DOHH2 (cell line): ENCODE results near the gene IL6R.
"Not testable (repeated sequence)": the region's sequence is repeated elsewhere in the genome, so short reads cannot be mapped to it uniquely, and the experiment has no call there.

ENCODE experiments used
- H3F3A ChIP-seq: fragments of 200-600 bp; sonication (generic), shearing (Covaris generic); 2 replicates; pipeline ENCODE4 v1.6.0; 2016; ENCODE audit warnings: antibody characterized with exemption, mild to moderate bottlenecking; ENCODE audit not compliant: control insufficient read depth, insufficient read depth
- H3K27ac ChIP-seq: fragments of 200-600 bp; sonication (generic); 2 replicates; pipeline ENCODE4 v1.5.1; 2014; ENCODE audit warnings: low read depth, mild to moderate bottlenecking, low read length, moderate library complexity
- H3K27me3 ChIP-seq: fragments of 200-600 bp; sonication (generic); 2 replicates; pipeline ENCODE4 v1.6.1; 2014; ENCODE audit warnings: mild to moderate bottlenecking, low read length, mixed read lengths; ENCODE audit not compliant: control insufficient read depth
- H3K36me3 ChIP-seq: fragments of 200-600 bp; sonication (generic); 2 replicates; pipeline ENCODE4 v1.6.1; 2014; ENCODE audit warnings: mild to moderate bottlenecking, low read length, moderate library complexity, mixed read lengths; ENCODE audit not compliant: control insufficient read depth
- H3K4me1 ChIP-seq: fragments of 200-600 bp; sonication (generic); 2 replicates; pipeline ENCODE4 v1.6.1; 2014; ENCODE audit warnings: mild to moderate bottlenecking, low read length, mixed read lengths; ENCODE audit not compliant: control insufficient read depth
- H3K4me2 ChIP-seq: fragments of 200-600 bp; sonication (generic); 2 replicates; pipeline ENCODE4 v1.6.0; 2014; ENCODE audit warnings: mild to moderate bottlenecking, low read length, moderate library complexity
- H3K4me3 ChIP-seq: fragments of 200-600 bp; sonication (generic); 2 replicates; pipeline ENCODE4 v1.5.1; 2014; ENCODE audit warnings: mild to moderate bottlenecking, low read length, mixed read lengths
- H3K79me2 ChIP-seq: fragments of 200-600 bp; sonication (generic); 2 replicates; pipeline ENCODE4 v1.6.1; 2014; ENCODE audit warnings: mild to moderate bottlenecking, low read length, mixed read lengths; ENCODE audit not compliant: control insufficient read depth
- H3K9me2 ChIP-seq: fragments of 200-600 bp; sonication (generic); replicated peaks from 2 replicates; pipeline ENCODE4 v1.6.1; 2014; ENCODE audit warnings: mild to moderate bottlenecking, low read length, mixed read lengths; ENCODE audit not compliant: control insufficient read depth
- H3K9me3 ChIP-seq: fragments of 200-600 bp; sonication (generic); 2 replicates; pipeline ENCODE4 v1.6.1; 2014; ENCODE audit warnings: antibody characterized with exemption, low read length, mixed read lengths; ENCODE audit not compliant: control insufficient read depth, insufficient read depth
- H4K20me1 ChIP-seq: fragments of 200-600 bp; sonication (generic); 2 replicates; pipeline ENCODE4 v1.6.0; 2014; ENCODE audit warnings: low read depth, mild to moderate bottlenecking, antibody characterized with exemption, low read length, moderate library complexity; ENCODE audit not compliant: control insufficient read depth, insufficient read depth
- EZH2phosphoT487 ChIP-seq: fragments of 200-600 bp; sonication (generic); IDR thresholded peaks from 2 replicates; pipeline ENCODE4 v1.6.1; 2017; ENCODE audit warnings: borderline replicate concordance, mild to moderate bottlenecking, antibody characterized with exemption, low read length, moderate library complexity, mixed read lengths
- TF ChIP-seq, protein P1 (sequence below): fragments of 200-600 bp; sonication (generic); IDR thresholded peaks from one replicate; pipeline ENCODE4 v1.5.1; 2014; ENCODE audit warnings: antibody characterized with exemption, mild to moderate bottlenecking, low read depth, low read length; ENCODE audit not compliant: poor library complexity, severe bottlenecking

IL6R gene

DNA sequence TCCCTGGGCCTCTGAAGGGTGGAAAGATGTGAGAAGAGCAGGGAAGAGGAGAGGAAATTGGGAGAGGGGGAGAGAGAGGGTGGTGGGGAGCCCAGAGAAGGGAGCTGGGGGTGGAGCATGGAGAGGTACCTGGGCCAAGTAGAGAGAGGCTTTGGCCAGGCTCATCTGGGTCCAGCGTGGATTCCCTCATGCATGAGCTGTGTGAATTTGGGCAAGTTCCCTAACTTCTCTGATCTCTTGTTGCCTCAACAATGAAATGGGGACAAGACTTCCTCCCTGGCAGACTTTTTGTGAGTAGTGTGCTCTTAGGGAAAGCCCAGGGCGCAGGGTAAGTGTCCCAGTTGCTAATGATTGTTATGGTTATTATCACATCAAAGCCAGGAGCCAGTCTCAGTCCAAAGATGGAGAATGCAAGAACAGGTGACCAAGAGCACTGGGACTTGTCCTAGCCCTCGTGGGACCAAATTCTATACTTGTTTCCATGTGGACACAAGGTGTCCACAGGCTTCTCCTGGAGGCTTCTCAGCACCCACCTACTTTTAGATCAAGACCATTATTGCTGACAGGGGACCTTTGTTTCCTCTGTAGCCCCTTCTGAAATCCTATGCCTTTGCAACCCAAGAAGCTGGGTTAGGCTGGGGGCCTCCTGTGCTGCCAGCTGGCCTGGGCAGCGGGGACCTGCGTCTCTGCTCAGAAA lies 13.9 kb downstream of the IL6R start:
- Histone ChIP-seq H4K20me1 (no peaks in the 10 kb centered on the region), H3K4me2 (no peak overlapping the region), H3K79me2 (no peaks in the 10 kb centered on the region), H3K4me1 (peaks cover 9% of the 10 kb centered on the region), H3K27ac (no peak overlapping the region), H3K9me2 (no peaks in the 10 kb centered on the region), H3K27me3 (peaks cover 11% of the 10 kb centered on the region), H3K9me3 (no peaks in the 10 kb centered on the region), H3F3A (no peaks in the 10 kb centered on the region), H3K4me3 (no peak overlapping the region), H3K36me3 (no peaks in the 10 kb centered on the region)
- no peak for TF ChIP-seq EZH2phosphoT487
- TF ChIP-seq, protein P1, sequence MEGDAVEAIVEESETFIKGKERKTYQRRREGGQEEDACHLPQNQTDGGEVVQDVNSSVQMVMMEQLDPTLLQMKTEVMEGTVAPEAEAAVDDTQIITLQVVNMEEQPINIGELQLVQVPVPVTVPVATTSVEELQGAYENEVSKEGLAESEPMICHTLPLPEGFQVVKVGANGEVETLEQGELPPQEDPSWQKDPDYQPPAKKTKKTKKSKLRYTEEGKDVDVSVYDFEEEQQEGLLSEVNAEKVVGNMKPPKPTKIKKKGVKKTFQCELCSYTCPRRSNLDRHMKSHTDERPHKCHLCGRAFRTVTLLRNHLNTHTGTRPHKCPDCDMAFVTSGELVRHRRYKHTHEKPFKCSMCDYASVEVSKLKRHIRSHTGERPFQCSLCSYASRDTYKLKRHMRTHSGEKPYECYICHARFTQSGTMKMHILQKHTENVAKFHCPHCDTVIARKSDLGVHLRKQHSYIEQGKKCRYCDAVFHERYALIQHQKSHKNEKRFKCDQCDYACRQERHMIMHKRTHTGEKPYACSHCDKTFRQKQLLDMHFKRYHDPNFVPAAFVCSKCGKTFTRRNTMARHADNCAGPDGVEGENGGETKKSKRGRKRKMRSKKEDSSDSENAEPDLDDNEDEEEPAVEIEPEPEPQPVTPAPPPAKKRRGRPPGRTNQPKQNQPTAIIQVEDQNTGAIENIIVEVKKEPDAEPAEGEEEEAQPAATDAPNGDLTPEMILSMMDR, result no peak

DNA sequence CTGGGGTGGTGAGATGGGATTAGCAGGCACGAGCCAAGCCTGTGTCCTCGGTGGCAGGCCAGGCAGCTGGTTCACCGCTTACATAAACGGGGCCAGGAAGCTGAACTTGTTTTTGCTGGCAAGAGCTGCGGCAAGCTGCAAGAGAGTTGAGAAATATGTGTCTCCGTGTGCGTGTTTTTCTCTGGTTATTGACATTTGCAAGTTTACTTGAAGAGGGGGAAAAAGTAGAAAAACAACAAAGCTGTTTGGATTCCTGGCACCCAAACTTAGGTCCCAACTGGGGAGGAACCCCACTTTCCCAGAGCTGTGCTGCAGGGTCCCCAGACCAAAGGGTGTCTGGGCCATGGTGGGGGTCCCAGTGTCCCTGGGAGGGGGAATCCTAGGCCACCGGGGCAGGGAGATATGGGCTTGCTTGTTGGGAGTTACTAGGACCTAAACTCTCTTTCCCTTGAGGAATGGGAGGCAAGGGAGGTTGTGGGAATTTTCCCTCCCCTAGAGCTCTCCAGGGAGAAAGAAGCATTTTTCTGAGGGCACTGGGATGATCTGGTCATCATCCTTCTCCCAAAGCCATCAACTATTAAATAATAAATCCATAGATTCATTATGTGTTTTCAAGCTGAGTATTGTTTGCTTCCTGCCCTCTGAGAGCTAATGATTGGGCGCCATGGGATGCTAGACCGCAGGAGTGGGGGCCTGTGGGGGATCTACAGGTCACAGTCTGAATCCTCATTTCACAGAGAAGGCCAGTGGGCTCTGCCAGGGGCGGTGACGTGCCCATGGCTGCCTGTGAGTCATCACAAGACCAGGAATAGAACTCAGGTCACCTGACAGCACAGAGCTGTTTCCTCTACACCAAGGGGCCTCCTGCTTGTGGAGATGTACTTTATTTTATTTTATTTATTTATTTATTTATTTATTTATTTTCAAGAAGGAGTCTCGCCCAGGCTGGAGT lies 14.8 kb downstream of the IL6R start:
- H3K4me2 ChIP-seq, result no peak overlapping the region
- H3K79me2 ChIP-seq, result no peaks in the 10 kb centered on the region
- H3K9me3 ChIP-seq, result no peaks in the 10 kb centered on the region
- H3K4me1 ChIP-seq, result peaks cover 9% of the 10 kb centered on the region
- TF ChIP-seq, protein P1, result no peak
- no peak for TF ChIP-seq EZH2phosphoT487
- no peaks in the 10 kb centered on the region for H3F3A ChIP-seq
- H3K4me3 ChIP-seq, result no peak overlapping the region
- H3K27me3 ChIP-seq, result peaks cover 11% of the 10 kb centered on the region
- no peaks in the 10 kb centered on the region for H4K20me1 ChIP-seq
- no peak overlapping the region for H3K27ac ChIP-seq
- no peaks in the 10 kb centered on the region for H3K9me2 ChIP-seq
- H3K36me3 ChIP-seq, result no peaks in the 10 kb centered on the region

DNA sequence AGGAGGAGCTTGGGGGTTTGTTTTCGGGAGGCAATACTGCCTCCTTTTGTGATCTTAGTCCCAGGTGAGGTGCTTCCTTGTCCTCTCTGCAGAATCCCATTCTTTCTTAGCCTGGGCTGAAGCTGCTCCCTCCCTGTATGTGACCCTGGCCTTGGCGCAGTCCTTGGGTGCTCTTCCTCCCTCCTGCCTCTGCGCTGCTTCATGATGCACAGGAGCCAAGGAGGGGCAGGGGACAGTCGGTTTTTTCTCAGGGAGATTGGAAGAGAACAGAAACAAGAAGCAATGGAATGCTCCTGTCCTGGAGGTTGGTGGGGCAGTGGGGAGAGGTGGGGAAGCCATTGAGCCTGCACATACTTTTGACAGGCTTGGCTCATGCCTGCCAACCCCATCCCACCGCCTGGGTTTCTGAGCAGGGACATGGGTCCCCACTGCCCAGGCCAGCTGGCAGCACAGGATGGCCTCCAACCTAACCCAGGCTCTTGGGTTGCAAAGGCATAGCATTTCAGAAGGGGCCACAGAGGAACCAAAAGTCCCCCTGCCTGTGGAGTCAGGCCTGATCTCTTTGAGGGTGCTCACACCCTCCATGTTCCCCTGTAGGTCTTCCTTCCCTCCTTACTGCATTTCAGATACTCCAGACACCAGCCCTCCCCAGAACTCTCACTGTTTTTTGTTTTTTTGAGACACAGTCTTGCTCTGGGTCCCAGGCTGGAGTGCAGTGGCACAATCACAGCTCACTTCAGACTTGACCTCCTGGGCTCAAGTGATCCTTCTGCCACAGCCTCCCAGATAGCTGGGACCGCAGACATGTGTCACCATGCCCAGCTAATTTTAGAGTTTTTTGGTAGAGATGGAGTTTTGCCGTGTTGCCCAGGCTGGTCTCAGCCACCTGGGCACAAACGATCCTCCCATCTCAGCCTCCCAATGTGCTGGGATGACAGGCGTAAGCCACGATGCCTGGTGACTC lies 16.1 kb downstream of the IL6R start:
- H3F3A ChIP-seq, result no peaks in the 10 kb centered on the region

DNA sequence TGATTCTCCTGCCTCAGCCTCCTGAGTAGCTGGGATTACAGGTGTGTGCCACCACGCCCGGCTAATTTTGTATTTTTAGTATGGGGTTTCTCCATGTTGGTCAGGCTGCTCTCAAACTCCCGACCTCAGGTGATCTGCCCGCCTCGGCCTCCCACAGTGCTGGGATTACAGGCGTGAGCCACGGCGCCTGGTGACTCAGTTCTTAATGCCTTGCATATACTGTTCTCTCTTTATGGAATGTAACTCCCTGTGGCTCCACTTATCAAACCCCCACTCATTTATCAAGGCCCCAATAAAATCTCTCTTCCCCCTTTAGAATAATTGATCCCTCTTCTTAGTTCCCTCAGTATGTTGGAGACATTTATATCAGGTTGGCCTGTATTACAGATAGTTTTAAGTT lies 16.9 kb downstream of the IL6R start:
- H3K27ac ChIP-seq, result not testable (repeated sequence)

More for the DNA sequence above, 16.1 kb downstream of the IL6R start:
- H3K4me1 ChIP-seq, result peaks cover 9% of the 10 kb centered on the region
- H3K4me2 ChIP-seq, result no peak overlapping the region
- no peak for TF ChIP-seq EZH2phosphoT487
- TF ChIP-seq, protein P1, result no peak
- peaks cover 11% of the 10 kb centered on the region for H3K27me3 ChIP-seq
- no peak overlapping the region for H3K27ac ChIP-seq
- H3K9me2 ChIP-seq, result no peaks in the 10 kb centered on the region
- H3K4me3 ChIP-seq, result no peak overlapping the region
- H3K9me3 ChIP-seq, result no peaks in the 10 kb centered on the region
- H3K79me2 ChIP-seq, result no peaks in the 10 kb centered on the region
- H4K20me1 ChIP-seq, result no peaks in the 10 kb centered on the region
- H3K36me3 ChIP-seq, result no peaks in the 10 kb centered on the region

More for the DNA sequence above, 16.9 kb downstream of the IL6R start:
- H3K4me1 ChIP-seq, H3K4me3 ChIP-seq, H3K79me2 ChIP-seq, H3K9me2 ChIP-seq, H3F3A ChIP-seq, H4K20me1 ChIP-seq, H3K36me3 ChIP-seq, H3K9me3 ChIP-seq, H3K4me2 ChIP-seq: not testable (repeated sequence)
- H3K27me3 ChIP-seq, result peaks cover 11% of the 10 kb centered on the region
